GM19328 (cell line): ENCODE results near the gene UBQLN1.
"Not testable (repeated sequence)": the region's sequence is repeated elsewhere in the genome, so short reads cannot be mapped to it uniquely, and the experiment has no call there.

Experiments
- ATAC-seq: cut with Tn5 transposase; IDR thresholded peaks from one replicate; pipeline ENCODE4 v1.9.1; 2021; ENCODE audit warnings: mild to moderate bottlenecking, moderate library complexity; ENCODE audit not compliant: unreplicated experiment

The UBQLN1 gene

GRCh38 chr9:83707768-83708514, at the start of gene UBQLN1:
Gene UBQLN1 (minus strand): TSS chr9:83707958. CDS start chr9:83707679, 279 bp downstream.
- ATAC-seq, result peak; percentile 66

- no peak for ATAC-seq
These were observed 46.7 kb upstream of the UBQLN1 start for GRCh38 chr9:83754383-83754977.

- no peak for ATAC-seq
These were observed 41.9 kb upstream of the UBQLN1 start for GRCh38 chr9:83749706-83750105.

GRCh38 chr9:83744206-83744605, 36.4 kb upstream of the UBQLN1 start:
- no peak for ATAC-seq

- ATAC-seq, result no peak
These were observed 26.0 kb upstream of the UBQLN1 start for GRCh38 chr9:83733739-83734138.

- ATAC-seq, result not testable (repeated sequence)
These were observed 21.0 kb upstream of the UBQLN1 start for GRCh38 chr9:83728591-83729368.

GRCh38 chr9:83724436-83724835, 16.7 kb upstream of the UBQLN1 start:
- ATAC-seq, result no peak

- no peak for ATAC-seq
These were observed 15.2 kb upstream of the UBQLN1 start for GRCh38 chr9:83722726-83723495.

GRCh38 chr9:83721509-83721908, 13.8 kb upstream of the UBQLN1 start:
- no peak for ATAC-seq

- no peak for ATAC-seq
These were observed 8.0 kb upstream of the UBQLN1 start for GRCh38 chr9:83715794-83716193.

GRCh38 chr9:83715221-83715620, 7.5 kb upstream of the UBQLN1 start:
- no peak for ATAC-seq

- no peak for ATAC-seq
These were observed 6.6 kb upstream of the UBQLN1 start for GRCh38 chr9:83714329-83714728.

GRCh38 chr9:83708515-83709158, 879 bp upstream of the UBQLN1 start:
- ATAC-seq, result peak; percentile 48

- peak; percentile 38 for ATAC-seq
These were observed 315 bp downstream of the UBQLN1 start for GRCh38 chr9:83707518-83707767.

- peak; percentile 9 for ATAC-seq
These were observed 861 bp downstream of the UBQLN1 start for GRCh38 chr9:83706676-83707517.

GRCh38 chr9:83705219-83705651, 2.5 kb downstream of the UBQLN1 start:
- ATAC-seq, result not testable (repeated sequence)

GRCh38 chr9:83701769-83702168, 6.0 kb downstream of the UBQLN1 start:
- no peak for ATAC-seq

GRCh38 chr9:83701286-83701685, 6.5 kb downstream of the UBQLN1 start:
- ATAC-seq, result no peak

- ATAC-seq, result no peak
These were observed 8.1 kb downstream of the UBQLN1 start for GRCh38 chr9:83699615-83700014.
